HepG2 (cell line): Measurements from ENCODE around the gene ZC3H4. TPM values are rescaled to one million over a fixed set of nuclear protein-coding genes. Genes with fewer than 3 reads are reported as not detected.

Source experiments
- MAF1 ChIP-seq: sonication (generic); formaldehyde crosslinking; IDR thresholded peaks from 2 replicates; pipeline ENCODE4 v1.5.0; 2020; ENCODE audit warnings: missing genetic modification reagents, borderline replicate concordance
- MXD1 ChIP-seq: sonication (generic); formaldehyde crosslinking; IDR thresholded peaks from 2 replicates; pipeline ENCODE4 v1.4.0; 2020; ENCODE audit warnings: mild to moderate bottlenecking, missing genetic modification reagents
- NCOA2 ChIP-seq: sonication (generic); formaldehyde crosslinking; IDR thresholded peaks from 2 replicates; pipeline ENCODE4 v1.8.0; 2022; ENCODE audit warnings: inconsistent platforms
- REST ChIP-seq, 2 experiments: IDR thresholded peaks; 2 replicates each; pipeline ENCODE4 v1.6.1; 2011 to 2012; ENCODE audit warnings: low read length in 2 of 2, borderline replicate concordance in 1 of 2, low read depth in 1 of 2, mild to moderate bottlenecking in 1 of 2, moderate library complexity in 1 of 2
- SP2 ChIP-seq: sonication (generic); formaldehyde crosslinking; IDR thresholded peaks from 2 replicates; pipeline ENCODE4 v1.5.1; 2020; ENCODE audit warnings: mild to moderate bottlenecking, missing genetic modification reagents
- ZHX2 ChIP-seq, 2 experiments: sonication (generic) in 1 of 2; formaldehyde crosslinking in 1 of 2; IDR thresholded peaks; 2 replicates each; pipeline versions ENCODE4 v1.6.1 to v1.9.0; 2014 to 2022; ENCODE audit warnings: antibody characterized with exemption in 1 of 2, borderline replicate concordance in 1 of 2, inconsistent platforms in 1 of 2, low read depth in 1 of 2, missing genetic modification reagents in 1 of 2
- ZNF335 ChIP-seq: sonication (generic); formaldehyde crosslinking; IDR thresholded peaks from 2 replicates; pipeline ENCODE4 v1.4.0; 2020; ENCODE audit warnings: missing genetic modification reagents
- ZNF556 ChIP-seq: sonication (generic); formaldehyde crosslinking; IDR thresholded peaks from 2 replicates; pipeline ENCODE4 v1.4.0; 2020; ENCODE audit warnings: mild to moderate bottlenecking, missing genetic modification reagents, borderline replicate concordance
- ZNF749 ChIP-seq: sonication (generic); formaldehyde crosslinking; IDR thresholded peaks from 2 replicates; pipeline ENCODE4 v1.8.0; 2022; ENCODE audit warnings: mild to moderate bottlenecking, missing genetic modification reagents, moderate library complexity, borderline replicate concordance
- ZNF781 ChIP-seq: sonication (generic); formaldehyde crosslinking; IDR thresholded peaks from 2 replicates; pipeline ENCODE4 v1.5.1; 2020; ENCODE audit warnings: borderline replicate concordance, mild to moderate bottlenecking, missing genetic modification reagents; ENCODE audit errors: not compliant biosample characterization
- polyA plus RNA-seq, 8 experiments: library from polyadenylated mRNA; depleted of rRNA in 3 of 8; stranded (reverse) in 7 of 8; unstranded in 1 of 8; fragments of >200 nt; fragmentation: Illumina TruSeq in 4 of 8; extraction: Trizol in 4 of 8; gene quantifications; 2 replicates each; pipeline versions ENCODE4 v1.2.1 to v1.2.3, GENCODE V29; 2011 to 2016; ENCODE audit warnings: low read depth in 4 of 8, missing spikeins in 1 of 8, mixed read lengths in 1 of 8; ENCODE audit not compliant: insufficient read depth in 1 of 8
- total RNA-seq, 5 experiments: library from RNA; depleted of rRNA; stranded (reverse); fragments of >200 nt; fragmentation: Illumina TruSeq; extraction: Trizol; gene quantifications; 2 replicates each; pipeline ENCODE4 v1.2.3, GENCODE V29; 2016; ENCODE audit warnings: low read depth in 1 of 5
- TF ChIP-seq, protein P1 (sequence below): sonication (generic); formaldehyde crosslinking; IDR thresholded peaks from 2 replicates; pipeline ENCODE4 v1.5.0; 2020; ENCODE audit warnings: missing genetic modification reagents
- TF ChIP-seq, protein P2 (sequence below), 2 experiments: sonication (generic) in 1 of 2; formaldehyde crosslinking in 1 of 2; IDR thresholded peaks; 2 replicates each; pipeline versions ENCODE4 v1.5.1 to v1.6.1; 2011 to 2020; ENCODE audit warnings: borderline replicate concordance in 1 of 2, low read depth in 1 of 2, low read length in 1 of 2, mild to moderate bottlenecking in 1 of 2, missing genetic modification reagents in 1 of 2, moderate library complexity in 1 of 2

Gene ZC3H4
- total and polyA plus RNA-seq, 2 of the 13 experiments (the other 11 are each of a cell fraction or from before 2014, with no cell fraction given), result 1.8 to 10.7 TPM

DNA sequence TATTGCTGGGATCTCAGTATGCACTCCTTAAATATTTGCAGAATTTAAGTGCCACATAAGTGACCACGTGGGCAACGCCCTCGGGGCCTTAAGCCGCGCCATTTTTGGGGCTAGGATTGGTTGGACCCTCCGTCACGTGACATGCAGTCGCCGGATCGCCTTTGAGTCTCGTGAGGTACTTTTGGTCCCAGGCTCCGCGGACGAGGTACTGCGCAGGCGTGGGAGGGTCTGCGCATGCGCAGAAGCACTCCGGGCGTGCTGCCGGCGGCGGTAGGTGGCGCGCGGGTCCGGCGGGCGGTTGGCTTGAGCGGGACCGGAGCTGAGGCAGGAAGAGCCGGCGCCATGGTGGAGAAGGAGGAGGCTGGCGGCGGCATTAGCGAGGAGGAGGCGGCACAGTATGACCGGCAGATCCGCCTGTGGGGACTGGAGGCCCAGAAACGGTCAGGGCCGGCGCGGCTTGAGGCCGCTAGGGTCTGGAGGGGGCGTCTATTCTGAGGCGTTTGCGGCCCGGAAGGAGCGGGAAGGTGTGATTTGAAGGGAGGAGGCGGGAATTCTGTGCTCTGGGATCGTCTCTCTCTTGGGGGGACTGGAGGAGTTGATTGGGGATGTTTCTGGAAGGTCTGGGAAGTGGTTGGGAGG, 17.1 kb upstream of the ZC3H4 start, which contains the start of gene SAE1 (continued):
- TF ChIP-seq ZNF781 (CRISPR knock-in tag) (peak; percentile 63), ZHX2 (IDR thresholded peaks at IDR 0.05; ENCODE audit: low read depth) (peak; percentile 64; the same call in 1 of the 2 replicates), ZHX2 (CRISPR knock-in tag; IDR thresholded peaks at IDR 0.05; ENCODE audit: borderline replicate concordance) (no peak), ZNF556 (CRISPR knock-in tag) (peak; percentile 53; the same call in 1 of the 2 replicates), MAF1 (CRISPR knock-in tag) (no peak), ZNF749 (peak; percentile 69; the same call in 1 of the 2 replicates), SP2 (CRISPR knock-in tag) (peak; percentile 8; the same call in 1 of the 2 replicates), MXD1 (CRISPR knock-in tag) (peak; percentile 69), NCOA2 (CRISPR knock-in tag) (0 out of 2 replicates have a peak, but pooled peaks have one; percentile 24), REST (IDR thresholded peaks at IDR 0.05; ENCODE audit: borderline replicate concordance in 1 of 2, low read depth in 1 of 2, low read length in 2 of 2) (0 out of 4 replicates have a peak, but pooled peaks of 1 of the 2 experiments have one; percentile 12), ZNF335 (peak; percentile 81; the same call in 1 of the 2 replicates)
- TF ChIP-seq, protein P1, sequence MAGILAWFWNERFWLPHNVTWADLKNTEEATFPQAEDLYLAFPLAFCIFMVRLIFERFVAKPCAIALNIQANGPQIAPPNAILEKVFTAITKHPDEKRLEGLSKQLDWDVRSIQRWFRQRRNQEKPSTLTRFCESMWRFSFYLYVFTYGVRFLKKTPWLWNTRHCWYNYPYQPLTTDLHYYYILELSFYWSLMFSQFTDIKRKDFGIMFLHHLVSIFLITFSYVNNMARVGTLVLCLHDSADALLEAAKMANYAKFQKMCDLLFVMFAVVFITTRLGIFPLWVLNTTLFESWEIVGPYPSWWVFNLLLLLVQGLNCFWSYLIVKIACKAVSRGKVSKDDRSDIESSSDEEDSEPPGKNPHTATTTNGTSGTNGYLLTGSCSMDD (CRISPR knock-in tag), result no peak
- TF ChIP-seq, protein P2, sequence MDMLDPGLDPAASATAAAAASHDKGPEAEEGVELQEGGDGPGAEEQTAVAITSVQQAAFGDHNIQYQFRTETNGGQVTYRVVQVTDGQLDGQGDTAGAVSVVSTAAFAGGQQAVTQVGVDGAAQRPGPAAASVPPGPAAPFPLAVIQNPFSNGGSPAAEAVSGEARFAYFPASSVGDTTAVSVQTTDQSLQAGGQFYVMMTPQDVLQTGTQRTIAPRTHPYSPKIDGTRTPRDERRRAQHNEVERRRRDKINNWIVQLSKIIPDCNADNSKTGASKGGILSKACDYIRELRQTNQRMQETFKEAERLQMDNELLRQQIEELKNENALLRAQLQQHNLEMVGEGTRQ (IDR thresholded peaks at IDR 0.05; ENCODE audit: low read depth, low read length), result peak; percentile 99
- TF ChIP-seq, protein P2 (CRISPR knock-in tag; IDR thresholded peaks at IDR 0.05; ENCODE audit: borderline replicate concordance), result peak; percentile 99
